HEK293 (cell line): ENCODE data around the gene TMEM259.
A peak's percentile ranks its signal among the peaks of the same experiment; 100 is the strongest.

Experiments
- CTCF ChIA-PET: fragments of 350-600 bp; formaldehyde crosslinking; extraction: SDS; loops from one replicate; lab custom pipeline; 2021; ENCODE audit warnings: antibody characterized with exemption; lab: Yijun Ruan, JAX
- POLR2A ChIA-PET: fragments of 300-600 bp; formaldehyde crosslinking; extraction: SDS; loops from one replicate; lab custom pipeline; 2020; ENCODE audit warnings: antibody characterized with exemption, inconsistent platforms; lab: Yijun Ruan, JAX
- H3K27ac ChIP-seq: fragments of 200-500 bp; sonication (Bioruptor generic); 2 replicates; pipeline ENCODE4 v1.5.1; 2014; ENCODE audit warnings: low read depth, low read length, control low read depth, inconsistent platforms; ENCODE audit errors: extremely low read depth
- H3K36me3 ChIP-seq, 2 experiments: fragments of 200-500 bp in 1 of 2; sonication (Bioruptor generic) in 1 of 2; 1 replicate in 1 of 2; 2 replicates in 1 of 2; pipeline ENCODE4 v1.5.1; 2014 to 2017; ENCODE audit warnings: inconsistent platforms in 2 of 2, low read length in 2 of 2; ENCODE audit not compliant: control insufficient read depth in 2 of 2, insufficient read depth in 1 of 2
- H3K4me1 ChIP-seq: fragments of 200-500 bp; sonication (Bioruptor generic); 2 replicates; pipeline ENCODE4 v1.5.1; 2014; ENCODE audit warnings: mild to moderate bottlenecking, low read length, inconsistent platforms; ENCODE audit not compliant: control insufficient read depth, insufficient read depth
- H3K4me3 ChIP-seq: 2 replicates; pipeline ENCODE4 v1.5.1; 2011; ENCODE audit warnings: low read depth, mild to moderate bottlenecking, control low read depth, low read length, moderate library complexity
- H3K9me3 ChIP-seq: fragments of 200-500 bp; sonication (Bioruptor generic); 2 replicates; pipeline ENCODE4 v1.5.1; 2014; ENCODE audit warnings: low read depth, low read length, inconsistent platforms; ENCODE audit not compliant: control insufficient read depth, insufficient read depth
- BCL11A ChIP-seq: fragments of 450-650 bp; formaldehyde crosslinking; IDR thresholded peaks from 2 replicates; pipeline ENCODE4 v1.5.1; 2016; ENCODE audit warnings: low read depth, missing biosample characterization, missing genetic modification characterization
- BCL11B ChIP-seq: fragments of 450-650 bp; formaldehyde crosslinking; IDR thresholded peaks from 2 replicates; pipeline ENCODE4 v1.5.1; 2016; ENCODE audit warnings: low read depth, missing biosample characterization, missing genetic modification characterization
- GFI1B ChIP-seq: fragments of 450-650 bp; formaldehyde crosslinking; IDR thresholded peaks from 2 replicates; pipeline ENCODE4 v1.5.1; 2016; ENCODE audit warnings: missing biosample characterization, missing genetic modification characterization
- GLIS2 ChIP-seq: fragments of 450-650 bp; formaldehyde crosslinking; IDR thresholded peaks from 2 replicates; pipeline ENCODE4 v1.5.1; 2016; ENCODE audit warnings: missing biosample characterization, missing genetic modification characterization
- KLF9 ChIP-seq: fragments of 450-650 bp; formaldehyde crosslinking; IDR thresholded peaks from 2 replicates; pipeline ENCODE4 v1.5.1; 2016; ENCODE audit warnings: missing biosample characterization, missing genetic modification characterization, low read depth
- SETDB1 ChIP-seq: IDR thresholded peaks from one replicate; pipeline ENCODE4 v1.6.1; 2017; ENCODE audit warnings: mild to moderate bottlenecking, low read length, moderate library complexity, mixed read lengths; ENCODE audit not compliant: insufficient read length
- ZBTB1 ChIP-seq: fragments of 450-650 bp; formaldehyde crosslinking; IDR thresholded peaks from 2 replicates; pipeline ENCODE4 v1.5.1; 2016; ENCODE audit warnings: missing biosample characterization, missing genetic modification characterization
- ZNF140 ChIP-seq: fragments of 450-650 bp; formaldehyde crosslinking; IDR thresholded peaks from 2 replicates; pipeline ENCODE4 v1.5.1; 2016; ENCODE audit warnings: missing biosample characterization, missing genetic modification characterization
- ZNF16 ChIP-seq: fragments of 450-650 bp; formaldehyde crosslinking; IDR thresholded peaks from 2 replicates; pipeline ENCODE4 v1.5.1; 2016; ENCODE audit warnings: low read depth, missing biosample characterization, missing genetic modification characterization
- ZNF175 ChIP-seq: fragments of 450-650 bp; formaldehyde crosslinking; IDR thresholded peaks from 2 replicates; pipeline ENCODE4 v1.5.1; 2016; ENCODE audit warnings: missing biosample characterization, missing genetic modification characterization
- ZNF24 ChIP-seq: fragments of 450-650 bp; formaldehyde crosslinking; IDR thresholded peaks from 2 replicates; pipeline ENCODE4 v1.5.1; 2016; ENCODE audit warnings: missing biosample characterization, missing genetic modification characterization
- ZNF335 ChIP-seq: fragments of 450-650 bp; formaldehyde crosslinking; conservative IDR thresholded peaks from 2 replicates; pipeline ENCODE4 v1.5.1; 2016; ENCODE audit warnings: missing biosample characterization, missing genetic modification characterization
- ZNF48 ChIP-seq: fragments of 450-650 bp; formaldehyde crosslinking; IDR thresholded peaks from 2 replicates; pipeline ENCODE4 v1.5.1; 2016; ENCODE audit warnings: missing biosample characterization, missing genetic modification characterization
- ZNF629 ChIP-seq: fragments of 450-650 bp; formaldehyde crosslinking; IDR thresholded peaks from 2 replicates; pipeline ENCODE4 v1.5.1; 2017; ENCODE audit warnings: missing biosample characterization, missing genetic modification characterization
- ZNF747 ChIP-seq: fragments of 450-650 bp; formaldehyde crosslinking; IDR thresholded peaks from 2 replicates; pipeline ENCODE4 v1.5.1; 2016; ENCODE audit warnings: missing biosample characterization, missing genetic modification characterization
- ZNF76 ChIP-seq: fragments of 450-650 bp; formaldehyde crosslinking; IDR thresholded peaks from 2 replicates; pipeline ENCODE4; 2016; ENCODE audit warnings: low read depth, missing biosample characterization, missing genetic modification characterization, borderline replicate concordance
- TF ChIP-seq, protein P1 (sequence below): fragments of 450-650 bp; formaldehyde crosslinking; IDR thresholded peaks from 2 replicates; pipeline ENCODE4 v1.5.1; 2016; ENCODE audit warnings: missing biosample characterization, missing genetic modification characterization
- TF ChIP-seq, protein P2 (sequence below): fragments of 450-650 bp; formaldehyde crosslinking; IDR thresholded peaks from 2 replicates; pipeline ENCODE4 v1.5.1; 2016; ENCODE audit warnings: missing biosample characterization, missing genetic modification characterization
- TF ChIP-seq, protein P3 (sequence below): fragments of 450-650 bp; formaldehyde crosslinking; IDR thresholded peaks from 2 replicates; pipeline ENCODE4 v1.5.1; 2016; ENCODE audit warnings: missing biosample characterization, missing genetic modification characterization
- TF ChIP-seq, protein P4 (sequence below): fragments of 450-650 bp; formaldehyde crosslinking; IDR thresholded peaks from 2 replicates; pipeline ENCODE4 v1.5.1; 2016; ENCODE audit warnings: missing biosample characterization, missing genetic modification characterization
- TF ChIP-seq, protein P5 (sequence below): IDR thresholded peaks from 2 replicates; pipeline ENCODE4 v1.6.1; 2011; ENCODE audit warnings: mild to moderate bottlenecking, low read depth, low read length, borderline replicate concordance

The TMEM259 gene

DNA sequence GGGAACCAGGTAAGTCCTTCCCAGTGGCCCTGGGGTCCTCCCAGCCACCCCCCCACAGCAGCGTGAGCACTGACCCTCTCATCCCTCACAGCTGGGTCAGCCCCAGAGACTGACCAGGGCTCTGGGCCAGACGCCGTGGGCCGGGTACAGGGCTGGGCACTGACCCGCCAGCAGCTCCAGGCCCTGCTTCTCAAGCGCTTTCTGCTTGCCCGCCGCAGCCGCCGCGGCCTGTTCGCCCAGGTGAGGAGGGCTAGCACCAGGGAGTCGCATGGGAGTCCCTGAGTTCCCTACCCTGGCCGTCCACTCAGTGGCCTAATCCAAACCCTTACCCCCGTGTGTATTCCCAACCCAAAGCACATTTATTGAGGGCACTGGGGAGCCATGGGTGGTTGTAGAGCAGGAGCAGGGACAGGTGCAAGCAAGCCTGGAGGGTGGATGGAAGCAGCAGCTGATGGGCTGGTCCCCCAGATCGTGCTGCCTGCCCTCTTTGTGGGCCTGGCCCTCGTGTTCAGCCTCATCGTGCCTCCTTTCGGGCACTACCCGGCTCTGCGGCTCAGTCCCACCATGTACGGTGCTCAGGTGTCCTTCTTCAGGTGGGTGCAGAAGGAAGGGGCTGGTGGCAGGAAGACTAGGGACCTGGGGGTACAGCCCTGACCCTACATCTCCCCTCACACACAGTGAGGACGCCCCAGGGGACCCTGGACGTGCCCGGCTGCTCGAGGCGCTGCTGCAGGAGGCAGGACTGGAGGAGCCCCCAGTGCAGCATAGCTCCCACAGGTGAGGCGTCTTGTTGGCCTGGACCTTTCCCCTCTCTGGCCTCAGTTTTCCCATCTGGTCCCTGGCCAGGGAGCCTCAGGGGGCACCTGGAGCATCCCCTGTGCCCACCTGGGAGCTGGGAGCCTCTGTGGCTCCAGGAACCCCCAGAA is 33.4 kb upstream of the TMEM259 start:
- Histone ChIP-seq H3K36me3 (peaks cover 0 to 41% of the 10 kb centered on the region in 2 experiments; a peak in 1 of 3 replicates), H3K4me1 (no peaks in the 10 kb centered on the region), H3K4me3 (no peak overlapping the region), H3K27ac (no peak overlapping the region), H3K9me3 (no peaks in the 10 kb centered on the region)
- TF ChIP-seq ZNF48 (tag by site-specific recombination) (no peak), KLF9 (tag by site-specific recombination) (no peak), ZNF629 (no peak), ZNF76 (tag by site-specific recombination) (no peak), ZNF175 (tag by site-specific recombination) (no peak), ZBTB1 (tag by site-specific recombination) (no peak), ZNF16 (tag by site-specific recombination) (peak; percentile 96), ZNF335 (tag by site-specific recombination) (no peak), GFI1B (tag by site-specific recombination) (no peak), ZNF24 (tag by site-specific recombination) (no peak)
- TF ChIP-seq, protein P1, sequence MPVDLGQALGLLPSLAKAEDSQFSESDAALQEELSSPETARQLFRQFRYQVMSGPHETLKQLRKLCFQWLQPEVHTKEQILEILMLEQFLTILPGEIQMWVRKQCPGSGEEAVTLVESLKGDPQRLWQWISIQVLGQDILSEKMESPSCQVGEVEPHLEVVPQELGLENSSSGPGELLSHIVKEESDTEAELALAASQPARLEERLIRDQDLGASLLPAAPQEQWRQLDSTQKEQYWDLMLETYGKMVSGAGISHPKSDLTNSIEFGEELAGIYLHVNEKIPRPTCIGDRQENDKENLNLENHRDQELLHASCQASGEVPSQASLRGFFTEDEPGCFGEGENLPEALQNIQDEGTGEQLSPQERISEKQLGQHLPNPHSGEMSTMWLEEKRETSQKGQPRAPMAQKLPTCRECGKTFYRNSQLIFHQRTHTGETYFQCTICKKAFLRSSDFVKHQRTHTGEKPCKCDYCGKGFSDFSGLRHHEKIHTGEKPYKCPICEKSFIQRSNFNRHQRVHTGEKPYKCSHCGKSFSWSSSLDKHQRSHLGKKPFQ (tag by site-specific recombination), result no peak
- TF ChIP-seq, protein P2, sequence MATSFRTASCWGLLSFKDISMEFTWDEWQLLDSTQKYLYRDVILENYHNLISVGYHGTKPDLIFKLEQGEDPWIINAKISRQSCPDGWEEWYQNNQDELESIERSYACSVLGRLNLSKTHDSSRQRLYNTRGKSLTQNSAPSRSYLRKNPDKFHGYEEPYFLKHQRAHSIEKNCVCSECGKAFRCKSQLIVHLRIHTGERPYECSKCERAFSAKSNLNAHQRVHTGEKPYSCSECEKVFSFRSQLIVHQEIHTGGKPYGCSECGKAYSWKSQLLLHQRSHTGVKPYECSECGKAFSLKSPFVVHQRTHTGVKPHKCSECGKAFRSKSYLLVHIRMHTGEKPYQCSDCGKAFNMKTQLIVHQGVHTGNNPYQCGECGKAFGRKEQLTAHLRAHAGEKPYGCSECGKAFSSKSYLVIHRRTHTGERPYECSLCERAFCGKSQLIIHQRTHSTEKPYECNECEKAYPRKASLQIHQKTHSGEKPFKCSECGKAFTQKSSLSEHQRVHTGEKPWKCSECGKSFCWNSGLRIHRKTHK (tag by site-specific recombination), result no peak
- TF ChIP-seq, protein P3, sequence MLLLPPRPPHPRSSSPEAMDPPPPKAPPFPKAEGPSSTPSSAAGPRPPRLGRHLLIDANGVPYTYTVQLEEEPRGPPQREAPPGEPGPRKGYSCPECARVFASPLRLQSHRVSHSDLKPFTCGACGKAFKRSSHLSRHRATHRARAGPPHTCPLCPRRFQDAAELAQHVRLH (tag by site-specific recombination), result 0 out of 2 replicates have a peak, but pooled peaks have one; percentile 44
- POLR2A ChIA-PET, result interaction anchor here (0.7 kb wide), 1 partner anchor 15 kb away, joined by 3 read pairs; the partner anchor contains the start of gene ABCA7
- CTCF ChIA-PET, result interaction anchor here (1.0 kb wide), 2 partner anchors 14 to 186 kb away, joined by 3 to 4 read pairs; partner anchors contain the start of gene ABCA7

DNA sequence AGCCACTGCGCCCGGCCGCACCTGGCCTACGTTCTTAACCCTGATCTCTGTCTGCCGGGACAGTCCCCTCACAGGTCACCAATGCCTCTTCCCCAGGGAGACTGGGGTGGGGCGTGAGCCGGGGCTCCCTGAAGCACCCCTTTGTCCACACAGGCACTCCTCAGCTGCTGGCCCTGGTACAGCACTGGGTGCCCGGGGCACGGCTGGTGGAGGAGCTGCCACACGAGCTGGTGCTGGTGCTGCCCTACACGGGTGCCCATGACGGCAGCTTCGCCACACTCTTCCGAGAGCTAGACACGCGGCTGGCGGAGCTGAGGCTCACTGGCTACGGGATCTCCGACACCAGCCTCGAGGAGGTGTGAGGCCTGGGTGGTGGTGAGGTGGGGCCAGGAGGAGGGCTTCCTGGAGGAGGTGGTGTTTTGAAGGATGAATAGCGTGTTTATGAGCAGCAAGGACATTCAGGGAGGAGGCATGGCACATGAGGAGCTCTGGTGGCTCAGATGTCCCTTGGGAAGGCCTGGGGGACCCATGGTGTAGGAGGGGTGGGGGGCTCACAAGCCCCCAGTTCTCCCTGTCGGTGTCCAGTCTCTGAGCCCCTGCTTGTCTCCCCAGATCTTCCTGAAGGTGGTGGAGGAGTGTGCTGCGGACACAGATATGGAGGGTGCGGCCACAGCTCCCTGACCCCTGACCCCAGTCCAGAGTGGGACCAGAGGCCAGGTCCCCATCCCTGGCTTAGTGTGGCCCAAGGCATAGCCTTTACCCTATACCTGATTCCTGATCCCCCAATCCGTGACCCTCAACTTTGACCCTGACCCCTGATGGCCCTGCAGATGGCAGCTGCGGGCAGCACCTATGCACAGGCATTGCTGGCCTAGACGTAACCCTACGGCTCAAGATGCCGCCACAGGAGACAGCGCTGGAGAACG is 32.5 kb upstream of the TMEM259 start:
- H3K36me3 ChIP-seq, result peaks cover 0 to 36% of the 10 kb centered on the region in 2 experiments; a peak in 1 of 3 replicates
- TF ChIP-seq ZNF747 (tag by site-specific recombination) (no peak), SETDB1 (no peak), BCL11A (tag by site-specific recombination) (0 out of 2 replicates have a peak, but pooled peaks have one; percentile 67), ZNF140 (no peak), BCL11B (tag by site-specific recombination) (peak; percentile 93), GLIS2 (tag by site-specific recombination) (no peak)
- TF ChIP-seq, protein P4, sequence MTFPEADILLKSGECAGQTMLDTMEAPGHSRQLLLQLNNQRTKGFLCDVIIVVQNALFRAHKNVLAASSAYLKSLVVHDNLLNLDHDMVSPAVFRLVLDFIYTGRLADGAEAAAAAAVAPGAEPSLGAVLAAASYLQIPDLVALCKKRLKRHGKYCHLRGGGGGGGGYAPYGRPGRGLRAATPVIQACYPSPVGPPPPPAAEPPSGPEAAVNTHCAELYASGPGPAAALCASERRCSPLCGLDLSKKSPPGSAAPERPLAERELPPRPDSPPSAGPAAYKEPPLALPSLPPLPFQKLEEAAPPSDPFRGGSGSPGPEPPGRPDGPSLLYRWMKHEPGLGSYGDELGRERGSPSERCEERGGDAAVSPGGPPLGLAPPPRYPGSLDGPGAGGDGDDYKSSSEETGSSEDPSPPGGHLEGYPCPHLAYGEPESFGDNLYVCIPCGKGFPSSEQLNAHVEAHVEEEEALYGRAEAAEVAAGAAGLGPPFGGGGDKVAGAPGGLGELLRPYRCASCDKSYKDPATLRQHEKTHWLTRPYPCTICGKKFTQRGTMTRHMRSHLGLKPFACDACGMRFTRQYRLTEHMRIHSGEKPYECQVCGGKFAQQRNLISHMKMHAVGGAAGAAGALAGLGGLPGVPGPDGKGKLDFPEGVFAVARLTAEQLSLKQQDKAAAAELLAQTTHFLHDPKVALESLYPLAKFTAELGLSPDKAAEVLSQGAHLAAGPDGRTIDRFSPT (tag by site-specific recombination), result peak; percentile 64
- TF ChIP-seq, protein P5, sequence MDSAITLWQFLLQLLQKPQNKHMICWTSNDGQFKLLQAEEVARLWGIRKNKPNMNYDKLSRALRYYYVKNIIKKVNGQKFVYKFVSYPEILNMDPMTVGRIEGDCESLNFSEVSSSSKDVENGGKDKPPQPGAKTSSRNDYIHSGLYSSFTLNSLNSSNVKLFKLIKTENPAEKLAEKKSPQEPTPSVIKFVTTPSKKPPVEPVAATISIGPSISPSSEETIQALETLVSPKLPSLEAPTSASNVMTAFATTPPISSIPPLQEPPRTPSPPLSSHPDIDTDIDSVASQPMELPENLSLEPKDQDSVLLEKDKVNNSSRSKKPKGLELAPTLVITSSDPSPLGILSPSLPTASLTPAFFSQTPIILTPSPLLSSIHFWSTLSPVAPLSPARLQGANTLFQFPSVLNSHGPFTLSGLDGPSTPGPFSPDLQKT, result no peak
- TF ChIP-seq, all 188 proteins: peak for 3
- no peak overlapping the region for H3K27ac ChIP-seq
- POLR2A ChIA-PET, result no interaction called here
- no peaks in the 10 kb centered on the region for H3K9me3 ChIP-seq
- CTCF ChIA-PET, result interaction anchor here (1.0 kb wide), 2 partner anchors 14 to 187 kb away, joined by 3 to 4 read pairs; partner anchors contain the start of gene ABCA7
- H3K4me3 ChIP-seq, result no peak overlapping the region
- H3K4me1 ChIP-seq, result no peaks in the 10 kb centered on the region
